GM12878 (cell line): ENCODE results near the gene NDUFB4. TPM values are rescaled to one million over a fixed set of nuclear protein-coding genes. Genes with fewer than 3 reads are reported as not detected.

Experiments used
- ATAC-seq: fragments of 200-7000 bp; cut with Tn5 transposase; 3 replicates; pipeline ENCODE4 v1.9.1; 2020; ENCODE audit warnings: mild to moderate bottlenecking, moderate library complexity
- BruUV-seq: library from RNA; stranded (reverse); fragments of 400-500 nt; replicated peaks from 2 replicates; lab custom pipeline; 2021; lab: Mats Ljungman, UMichigan
- CTCF ChIA-PET: fragments of 300-600 bp; sonication (Branson Sonifier 250); formaldehyde crosslinking; extraction: SDS; loops from one replicate; lab custom pipeline; 2021; ENCODE audit warnings: inconsistent platforms; lab: Yijun Ruan, JAX
- POLR2A ChIA-PET: fragments of 350-600 bp; formaldehyde crosslinking; extraction: SDS; loops from one replicate; lab custom pipeline; 2021; ENCODE audit warnings: inconsistent platforms; lab: Charles Lee
- RAD21 ChIA-PET: fragments of 300-600 bp; sonication (Branson Sonifier 250); formaldehyde crosslinking; loops from one replicate; lab custom pipeline; 2023; ENCODE audit warnings: antibody characterized with exemption; ENCODE audit not compliant: unreplicated experiment; lab: Charles Lee
- SMC1A ChIA-PET: fragments of 300-600 bp; sonication (Branson Sonifier 250); formaldehyde crosslinking; loops from one replicate; lab custom pipeline; 2023; ENCODE audit not compliant: unreplicated experiment, uncharacterized antibody; lab: Charles Lee
- DNase-seq: peaks from one replicate; pipeline ENCODE4 v3.0.0-alpha.2; 2011; ENCODE audit warnings: low read depth, low spot score
- FAIRE-seq: peaks from 3 replicates; lab custom pipeline; 2011; peaks lifted over from hg19 to GRCh38; lab: Jason Lieb, UNC
- H2AFZ ChIP-seq: 2 replicates; pipeline ENCODE4 v1.6.0; 2011; ENCODE audit warnings: low read depth, low read length, control low read depth; ENCODE audit not compliant: control insufficient read depth
- H3K27ac ChIP-seq: 2 replicates; pipeline ENCODE4 v1.5.1; 2011; ENCODE audit warnings: control low read depth; ENCODE audit not compliant: control insufficient read depth, insufficient read depth
- H3K27me3 ChIP-seq, 2 experiments: replicated peaks in 1 of 2; 2 replicates each; pipeline versions ENCODE4 v1.6.0 to v1.6.1; 2011; ENCODE audit warnings: low read length in 1 of 2; ENCODE audit not compliant: control insufficient read depth in 2 of 2, insufficient read depth in 2 of 2
- H3K36me3 ChIP-seq, 2 experiments: 2 replicates each; pipeline ENCODE4 v1.5.1; 2011; ENCODE audit warnings: low read length in 1 of 2; ENCODE audit not compliant: control insufficient read depth in 2 of 2, insufficient read depth in 2 of 2
- H3K4me1 ChIP-seq: 2 replicates; pipeline ENCODE4 v1.6.1; 2011; ENCODE audit warnings: mild to moderate bottlenecking, low read length, moderate library complexity, mixed read lengths; ENCODE audit not compliant: control insufficient read depth, insufficient read depth
- H3K4me2 ChIP-seq: 2 replicates; pipeline ENCODE4 v1.6.0; 2011; ENCODE audit warnings: control low read depth; ENCODE audit not compliant: control insufficient read depth, insufficient read depth
- H3K4me3 ChIP-seq: fragments of 200-600 bp; sonication (generic); 2 replicates; pipeline ENCODE4 v1.5.1; 2016
- H3K79me2 ChIP-seq: 2 replicates; pipeline ENCODE4 v1.6.0; 2011; ENCODE audit warnings: low read length; ENCODE audit not compliant: control insufficient read depth, insufficient read depth
- H3K9ac ChIP-seq: 2 replicates; pipeline ENCODE4 v1.8.0; 2011; ENCODE audit warnings: low read length, control low read depth, mixed read lengths; ENCODE audit not compliant: control insufficient read depth, insufficient read depth
- H3K9me3 ChIP-seq: replicated peaks from 3 replicates; pipeline ENCODE4 v1.5.1; 2011; ENCODE audit warnings: mild to moderate bottlenecking, low read length; ENCODE audit not compliant: control insufficient read depth, insufficient read depth
- H4K20me1 ChIP-seq: 2 replicates; pipeline ENCODE4 v1.6.0; 2011; ENCODE audit not compliant: control insufficient read depth, insufficient read depth
- BACH1 ChIP-seq: fragments of 450-650 bp; IDR thresholded peaks from 2 replicates; pipeline ENCODE4 v1.6.1; 2017; ENCODE audit warnings: mild to moderate bottlenecking, borderline replicate concordance
- BCL3 ChIP-seq: IDR thresholded peaks from 2 replicates; pipeline ENCODE4 v1.6.1; 2011; ENCODE audit warnings: borderline replicate concordance, low read depth, mild to moderate bottlenecking, moderate library complexity, low read length; ENCODE audit not compliant: insufficient read depth, poor library complexity, severe bottlenecking
- BCLAF1 ChIP-seq: fragments of 450-650 bp; IDR thresholded peaks from 2 replicates; pipeline ENCODE4 v1.6.1; 2017; ENCODE audit warnings: antibody characterized with exemption, mild to moderate bottlenecking, moderate library complexity
- MAX ChIP-seq: IDR thresholded peaks from 2 replicates; pipeline ENCODE4 v1.6.1; 2012; ENCODE audit warnings: low read depth, low read length, improper control_type of control experiment
- NFYB ChIP-seq: IDR thresholded peaks from 2 replicates; pipeline ENCODE4 v1.6.1; 2011; ENCODE audit warnings: low read depth, mild to moderate bottlenecking, low read length, improper control_type of control experiment, moderate library complexity; ENCODE audit not compliant: insufficient read depth
- NR2C2 ChIP-seq: IDR thresholded peaks from 2 replicates; pipeline ENCODE4 v1.6.1; 2011; ENCODE audit warnings: borderline replicate concordance, low read depth; ENCODE audit not compliant: control insufficient read depth, insufficient read length
- RAD51 ChIP-seq: fragments of 450-650 bp; IDR thresholded peaks from 2 replicates; pipeline ENCODE4 v1.6.1; 2016; ENCODE audit warnings: moderate library complexity, mild to moderate bottlenecking, inconsistent platforms
- SPI1 ChIP-seq: IDR thresholded peaks from 2 replicates; pipeline ENCODE4 v1.6.1; 2011; ENCODE audit warnings: low read depth, mild to moderate bottlenecking, low read length, moderate library complexity, borderline replicate concordance; ENCODE audit not compliant: insufficient read depth
- TCF12 ChIP-seq: IDR thresholded peaks from 2 replicates; pipeline ENCODE4 v1.6.1; 2011; ENCODE audit warnings: low read depth, mild to moderate bottlenecking, low read length
- ZBTB11 ChIP-seq: fragments of 450-650 bp; formaldehyde crosslinking; IDR thresholded peaks from 2 replicates; pipeline ENCODE4 v1.5.0; 2022; ENCODE audit warnings: mild to moderate bottlenecking, missing genetic modification characterization
- WGBS: methylation state at CpG from one replicate; pipeline ENCODE4 v1.1.6; 2016; ENCODE audit warnings: low lambda C conversion rate; ENCODE audit not compliant: insufficient replicate concordance, insufficient coverage; ENCODE audit errors: missing lambda C conversion rate; 5-methylcytosine and 5-hydroxymethylcytosine counted together
- in situ Hi-C: fragments of 300-500 bp; cut with MboI; formaldehyde crosslinking; loops from 9 replicates; pipeline ENCODE4 v1.14.3; 2018; ENCODE audit warnings: mixed read lengths
- intact Hi-C: fragments of 100-400 bp; cut with micrococcal nuclease; formaldehyde crosslinking; loops from one replicate; pipeline ENCODE4 v1.14.2; 2022; ENCODE audit not compliant: unreplicated experiment
- polyA plus RNA-seq, 11 experiments: library from polyadenylated mRNA; depleted of rRNA in 4 of 11; unstranded in 6 of 11; stranded (reverse) in 5 of 11; fragments of >200 nt; fragmentation: Nextera tagmentation in 4 of 11; fragmentation: Illumina TruSeq in 1 of 11; extraction: Ambion mirVana in 4 of 11; extraction: Trizol in 1 of 11; gene quantifications; 1 replicate in 1 of 11; 2 replicates in 10 of 11; pipeline versions ENCODE4 v1.2.1 to v1.2.3, GENCODE V29; 2011 to 2016; ENCODE audit warnings: inconsistent platforms in 2 of 11, missing spikeins in 2 of 11, low read depth in 1 of 11
- total RNA-seq, 4 experiments: library from RNA; depleted of rRNA in 3 of 4; stranded (reverse); fragments of >200 nt in 3 of 4; fragmentation: Illumina TruSeq in 1 of 4; extraction: Trizol in 1 of 4; gene quantifications; 2 replicates each; pipeline versions ENCODE4 v1.2.1 to v1.2.3, GENCODE V29; 2013 to 2021

Gene NDUFB4
- total and polyA plus RNA-seq, 10 of the 15 experiments (the other 5 are each of a cell fraction or from before 2014, with no cell fraction given), result 155 to 864 (median 387) TPM

- no peak overlapping the region for H2AFZ ChIP-seq
- DNase-seq, result no peak
- no peak for TF ChIP-seq BCL3
- TF ChIP-seq MAX, result no peak
- TF ChIP-seq SPI1, result no peak
- no peak for TF ChIP-seq NR2C2
- no peak for TF ChIP-seq BACH1
- TF ChIP-seq ZBTB11, result no peak
- no peak for TF ChIP-seq RAD51
- TF ChIP-seq TCF12, result no peak
- TF ChIP-seq BCLAF1, result no peak
- no peak for TF ChIP-seq NFYB
- TF ChIP-seq, all 136 proteins: peak for 0
- H4K20me1 ChIP-seq, result no peaks in the 10 kb centered on the region; the same call in 1 of the 2 replicates
- in situ Hi-C loops (no loop called here), intact Hi-C loops (no loop called here)
- H3K4me2 ChIP-seq, result no peak overlapping the region
- H3K9me3 ChIP-seq, result no peaks in the 10 kb centered on the region
- H3K9ac ChIP-seq, result no peak overlapping the region
- ATAC-seq, result no peak
- H3K36me3 ChIP-seq, result no peaks in the 10 kb centered on the region
- CTCF ChIA-PET, result interaction anchor here (0.7 to 15.5 kb wide), 3 partner anchors 11 to 221 kb away, joined by 4 to 376 read pairs (median 21); no protein-coding TSS in a partner anchor
- no peak overlapping the region for H3K27ac ChIP-seq
- 38% methylated on average over 12 of the region's 12 CpGs for WGBS
- POLR2A ChIA-PET, result no interaction called here
- H3K27me3 ChIP-seq, result no peaks in the 10 kb centered on the region
- SMC1A ChIA-PET, result interaction anchor here (1.1 kb wide), 2 partner anchors 9 to 148 kb away, joined by 3 read pairs; no protein-coding TSS in a partner anchor
- H3K4me1 ChIP-seq, result no peaks in the 10 kb centered on the region
- no peaks in the 10 kb centered on the region for H3K79me2 ChIP-seq
- FAIRE-seq, result no peak
- no peak overlapping the region for H3K4me3 ChIP-seq
- BruUV-seq, result no TSS peak
- RAD21 ChIA-PET, result interaction anchor here (2.8 kb wide), 1 partner anchor 27 kb away, joined by 15 read pairs; the partner anchor contains the start of gene NDUFB4
Observed at GRCh38 chr3:120569222-120570057, 26.7 kb upstream of the NDUFB4 start.
